Breast epithelium (tissue), 3 donors: ENCODE data around the gene CCDC71.
A peak's percentile ranks its signal among the peaks of the same experiment; 100 is the strongest.

Experiments used
- CTCF ChIP-seq, 3 donors: fragments of 450-650 bp; IDR thresholded peaks; one replicate each; pipeline ENCODE4 v1.5.1; 2016 to 2017; ENCODE audit warnings: antibody characterized with exemption in 3 of 3, mild to moderate bottlenecking in 3 of 3, moderate library complexity in 3 of 3
- POLR2A ChIP-seq: fragments of 450-650 bp; IDR thresholded peaks from one replicate; pipeline ENCODE4 v1.6.1; 2016; ENCODE audit warnings: antibody characterized with exemption, mild to moderate bottlenecking, moderate library complexity
- POLR2AphosphoS5 ChIP-seq, 3 donors: sonication (generic); formaldehyde crosslinking; IDR thresholded peaks; one replicate each; pipeline ENCODE4 v1.6.1; 2017; ENCODE audit warnings: antibody characterized with exemption in 3 of 3

- peak; percentile 84 to 90 (median 89) for TF ChIP-seq CTCF (IDR thresholded peaks at IDR 0.05)
- TF ChIP-seq POLR2AphosphoS5 (IDR thresholded peaks at IDR 0.05): peak; percentile 53 to 68 (median 63)
- no peak for TF ChIP-seq POLR2A
Measured at GRCh38 chr3:49171119-49171774, 5.1 kb upstream of the CCDC71 start, which contains the start of gene KLHDC8B.
